ENCODE measurements around the gene HOXB9. TPM values are rescaled to one million over a fixed set of nuclear protein-coding genes. Genes with fewer than 3 reads are reported as not detected.

Gene HOXB9
- total RNA-seq, 1 donor from 2014 or later = 70.1 TPM

GRCh38 chr17:48597528-48597777 is 28.7 kb downstream of the HOXB9 start:
- Histone ChIP-seq H3K27me3 (ENCODE audit: control insufficient read depth, insufficient read depth, low read length) (no peaks in the 10 kb centered on the region), H3K4me3 (ENCODE audit: low read depth, low read length) (peak overlapping the region; percentile 92), H3K36me3 (ENCODE audit: control insufficient read depth, insufficient read depth, low read length) (peaks cover 3% of the 10 kb centered on the region)
- DNase-seq (ENCODE audit: low read depth) = no peak
- no peak for TF ChIP-seq CTCF (IDR thresholded peaks at IDR 0.05; ENCODE audit: insufficient read depth, low read length, poor library complexity, severe bottlenecking)

- Histone ChIP-seq H3K36me3 (ENCODE audit: control insufficient read depth, insufficient read depth, low read length) (peaks cover 4% of the 10 kb centered on the region), H3K27me3 (ENCODE audit: control insufficient read depth, insufficient read depth, low read length) (no peaks in the 10 kb centered on the region), H3K4me3 (ENCODE audit: low read depth, low read length) (peak overlapping the region; percentile 92)
- DNase-seq (ENCODE audit: low read depth) = no peak
- no peak for TF ChIP-seq CTCF (IDR thresholded peaks at IDR 0.05; ENCODE audit: insufficient read depth, low read length, poor library complexity, severe bottlenecking)
These were observed 29.2 kb downstream of the HOXB9 start for GRCh38 chr17:48596735-48597527.

- peaks cover 4% of the 10 kb centered on the region for H3K36me3 ChIP-seq (ENCODE audit: control insufficient read depth, insufficient read depth, low read length)
- TF ChIP-seq CTCF (IDR thresholded peaks at IDR 0.05; ENCODE audit: insufficient read depth, low read length, poor library complexity, severe bottlenecking) = no peak
- no peak for DNase-seq (ENCODE audit: low read depth)
- H3K27me3 ChIP-seq (ENCODE audit: control insufficient read depth, insufficient read depth, low read length) = no peaks in the 10 kb centered on the region
- H3K4me3 ChIP-seq (ENCODE audit: low read depth, low read length) = peak overlapping the region; percentile 92
These were observed 30.0 kb downstream of the HOXB9 start for GRCh38 chr17:48596000-48596734.

- no peak for DNase-seq (ENCODE audit: low read depth)
- H3K27me3 ChIP-seq (ENCODE audit: control insufficient read depth, insufficient read depth, low read length) = no peaks in the 10 kb centered on the region
- H3K36me3 ChIP-seq (ENCODE audit: control insufficient read depth, insufficient read depth, low read length) = peaks cover 4% of the 10 kb centered on the region
- no peak for TF ChIP-seq CTCF (IDR thresholded peaks at IDR 0.05; ENCODE audit: insufficient read depth, low read length, poor library complexity, severe bottlenecking)
- peak overlapping the region; percentile 92 for H3K4me3 ChIP-seq (ENCODE audit: low read depth, low read length)
These were observed 30.7 kb downstream of the HOXB9 start for GRCh38 chr17:48595278-48595999.

- peak overlapping the region; percentile 92 for H3K4me3 ChIP-seq (ENCODE audit: low read depth, low read length)
- H3K27me3 ChIP-seq (ENCODE audit: control insufficient read depth, insufficient read depth, low read length) = no peaks in the 10 kb centered on the region
These were observed 31.4 kb downstream of the HOXB9 start for GRCh38 chr17:48594538-48595277.

More at GRCh38 chr17:48594538-48595277, 31.4 kb downstream of the HOXB9 start:
- TF ChIP-seq CTCF (IDR thresholded peaks at IDR 0.05; ENCODE audit: insufficient read depth, low read length, poor library complexity, severe bottlenecking) = no peak
- peaks cover 4% of the 10 kb centered on the region for H3K36me3 ChIP-seq (ENCODE audit: control insufficient read depth, insufficient read depth, low read length)
- no peak for DNase-seq (ENCODE audit: low read depth)

Data from kidney epithelial cell (primary cell).